ENCODE results near the gene OR5H14.

GRCh38 chr3:98171071-98171470 is 23.8 kb downstream of the OR5H14 start:
- TF ChIP-seq, protein P1, sequence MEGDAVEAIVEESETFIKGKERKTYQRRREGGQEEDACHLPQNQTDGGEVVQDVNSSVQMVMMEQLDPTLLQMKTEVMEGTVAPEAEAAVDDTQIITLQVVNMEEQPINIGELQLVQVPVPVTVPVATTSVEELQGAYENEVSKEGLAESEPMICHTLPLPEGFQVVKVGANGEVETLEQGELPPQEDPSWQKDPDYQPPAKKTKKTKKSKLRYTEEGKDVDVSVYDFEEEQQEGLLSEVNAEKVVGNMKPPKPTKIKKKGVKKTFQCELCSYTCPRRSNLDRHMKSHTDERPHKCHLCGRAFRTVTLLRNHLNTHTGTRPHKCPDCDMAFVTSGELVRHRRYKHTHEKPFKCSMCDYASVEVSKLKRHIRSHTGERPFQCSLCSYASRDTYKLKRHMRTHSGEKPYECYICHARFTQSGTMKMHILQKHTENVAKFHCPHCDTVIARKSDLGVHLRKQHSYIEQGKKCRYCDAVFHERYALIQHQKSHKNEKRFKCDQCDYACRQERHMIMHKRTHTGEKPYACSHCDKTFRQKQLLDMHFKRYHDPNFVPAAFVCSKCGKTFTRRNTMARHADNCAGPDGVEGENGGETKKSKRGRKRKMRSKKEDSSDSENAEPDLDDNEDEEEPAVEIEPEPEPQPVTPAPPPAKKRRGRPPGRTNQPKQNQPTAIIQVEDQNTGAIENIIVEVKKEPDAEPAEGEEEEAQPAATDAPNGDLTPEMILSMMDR (IDR thresholded peaks at IDR 0.05; ENCODE audit: poor library complexity, severe bottlenecking), result no peak
- TF ChIP-seq EP300 (conservative IDR thresholded peaks at IDR 0.05; ENCODE audit: poor library complexity, severe bottlenecking) (no peak), POLR2AphosphoS5 (IDR thresholded peaks at IDR 0.05) (no peak), RAD21 (conservative IDR thresholded peaks at IDR 0.05) (no peak), EZH2 (IDR thresholded peaks at IDR 0.05; ENCODE audit: borderline replicate concordance, insufficient read depth, low read length, poor library complexity, severe bottlenecking) (no peak), SMC3 (conservative IDR thresholded peaks at IDR 0.05; ENCODE audit: poor library complexity) (no peak)
